Bronchial epithelial cell (primary cell): ENCODE results near the gene AZU1. TPM values are rescaled to one million over a fixed set of nuclear protein-coding genes. Genes with fewer than 3 reads are reported as not detected.

ENCODE experiments used
- DNase-seq: peaks from one replicate; pipeline ENCODE4 v3.0.0-alpha.2; 2010; ENCODE audit warnings: low read depth
- FAIRE-seq: peaks from 2 replicates; lab custom pipeline; 2011; peaks lifted over from hg19 to GRCh38; lab: Jason Lieb, UNC
- H3K27me3 ChIP-seq: 2 replicates; pipeline ENCODE4 v1.5.1; 2011; ENCODE audit warnings: low read length; ENCODE audit not compliant: control insufficient read depth, insufficient read depth
- H3K36me3 ChIP-seq: 2 replicates; pipeline ENCODE4 v1.5.1; 2011; ENCODE audit warnings: low read length; ENCODE audit not compliant: control insufficient read depth, insufficient read depth
- H3K4me3 ChIP-seq: 2 replicates; pipeline ENCODE4 v1.5.1; 2011; ENCODE audit warnings: mild to moderate bottlenecking, low read depth, low read length, control low read depth
- total RNA-seq: library from RNA; depleted of rRNA; stranded (reverse); fragments of >200 nt; gene quantifications from 2 replicates; pipeline ENCODE4 v1.2.1, GENCODE V29; 2014
- TF ChIP-seq, protein P1 (sequence below): IDR thresholded peaks from 2 replicates; pipeline ENCODE4 v1.5.1; 2011; ENCODE audit warnings: mild to moderate bottlenecking, moderate library complexity, low read length, control low read depth, inconsistent platforms; ENCODE audit not compliant: insufficient read depth, severe bottlenecking

Gene AZU1
- total RNA-seq, 1 donor from 2014 or later = not detected

DNA sequence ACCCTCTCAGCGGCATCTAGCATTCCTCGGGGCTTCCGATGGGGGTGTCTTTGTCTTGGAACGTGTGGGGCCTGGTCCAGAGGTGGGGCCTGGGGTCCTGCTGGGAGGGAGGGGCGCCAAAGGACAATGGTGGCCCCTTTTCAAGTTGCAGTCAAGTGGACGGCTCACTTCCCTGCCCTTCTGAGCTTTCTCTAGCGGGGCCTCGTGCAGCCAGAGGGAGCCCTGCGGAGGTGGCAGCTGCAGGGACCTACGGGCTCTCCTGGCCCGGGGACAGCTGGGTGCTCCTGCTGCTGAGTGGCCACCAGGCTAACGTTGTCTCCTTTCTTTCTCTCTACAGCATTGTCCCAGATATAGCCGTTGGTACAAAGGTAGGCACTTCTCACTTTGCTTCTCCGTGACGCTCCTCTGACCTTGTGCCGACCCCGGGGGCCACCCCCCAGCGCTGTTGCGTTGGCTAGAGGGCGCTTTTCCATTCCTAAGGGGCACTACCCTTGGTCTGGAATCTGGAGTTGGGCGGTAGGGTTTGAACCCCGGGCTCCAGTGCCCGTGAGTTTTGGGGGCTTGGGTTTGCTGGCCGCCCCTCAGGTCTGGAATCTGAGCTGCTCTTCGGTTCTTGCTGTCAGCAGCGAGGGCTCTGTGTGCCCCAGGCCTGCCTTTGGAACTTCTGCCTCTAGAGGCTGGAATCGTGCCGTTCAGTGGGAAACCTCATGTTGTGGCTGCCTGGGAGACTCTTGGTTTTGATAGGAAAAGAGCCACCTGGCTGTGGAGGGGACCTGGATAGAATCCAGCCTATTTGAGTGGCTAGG, 28.4 kb upstream of the AZU1 start:
- FAIRE-seq (no peak), DNase-seq (peak; percentile 23)
- peak overlapping the region; percentile 78 for H3K4me3 ChIP-seq
- H3K27me3 ChIP-seq = no peaks in the 10 kb centered on the region
- peaks cover 37% of the 10 kb centered on the region for H3K36me3 ChIP-seq
- TF ChIP-seq, protein P1, sequence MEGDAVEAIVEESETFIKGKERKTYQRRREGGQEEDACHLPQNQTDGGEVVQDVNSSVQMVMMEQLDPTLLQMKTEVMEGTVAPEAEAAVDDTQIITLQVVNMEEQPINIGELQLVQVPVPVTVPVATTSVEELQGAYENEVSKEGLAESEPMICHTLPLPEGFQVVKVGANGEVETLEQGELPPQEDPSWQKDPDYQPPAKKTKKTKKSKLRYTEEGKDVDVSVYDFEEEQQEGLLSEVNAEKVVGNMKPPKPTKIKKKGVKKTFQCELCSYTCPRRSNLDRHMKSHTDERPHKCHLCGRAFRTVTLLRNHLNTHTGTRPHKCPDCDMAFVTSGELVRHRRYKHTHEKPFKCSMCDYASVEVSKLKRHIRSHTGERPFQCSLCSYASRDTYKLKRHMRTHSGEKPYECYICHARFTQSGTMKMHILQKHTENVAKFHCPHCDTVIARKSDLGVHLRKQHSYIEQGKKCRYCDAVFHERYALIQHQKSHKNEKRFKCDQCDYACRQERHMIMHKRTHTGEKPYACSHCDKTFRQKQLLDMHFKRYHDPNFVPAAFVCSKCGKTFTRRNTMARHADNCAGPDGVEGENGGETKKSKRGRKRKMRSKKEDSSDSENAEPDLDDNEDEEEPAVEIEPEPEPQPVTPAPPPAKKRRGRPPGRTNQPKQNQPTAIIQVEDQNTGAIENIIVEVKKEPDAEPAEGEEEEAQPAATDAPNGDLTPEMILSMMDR = peak; percentile 11

- no peaks in the 10 kb centered on the region for H3K27me3 ChIP-seq
- no peak for FAIRE-seq
- TF ChIP-seq, protein P1 = no peak
- H3K36me3 ChIP-seq = peaks cover 46% of the 10 kb centered on the region
- DNase-seq = peak; percentile 43
- H3K4me3 ChIP-seq = peak overlapping the region; percentile 23
These were observed 27.1 kb upstream of the AZU1 start for GRCh38 chr19:800360-801029.

GRCh38 chr19:801030-801860, 26.4 kb upstream of the AZU1 start:
- no peaks in the 10 kb centered on the region for H3K27me3 ChIP-seq
- DNase-seq = peak; percentile 32
- H3K4me3 ChIP-seq = peak overlapping the region; percentile 23
- TF ChIP-seq, protein P1 = no peak
- peaks cover 48% of the 10 kb centered on the region for H3K36me3 ChIP-seq
- no peak for FAIRE-seq

DNA sequence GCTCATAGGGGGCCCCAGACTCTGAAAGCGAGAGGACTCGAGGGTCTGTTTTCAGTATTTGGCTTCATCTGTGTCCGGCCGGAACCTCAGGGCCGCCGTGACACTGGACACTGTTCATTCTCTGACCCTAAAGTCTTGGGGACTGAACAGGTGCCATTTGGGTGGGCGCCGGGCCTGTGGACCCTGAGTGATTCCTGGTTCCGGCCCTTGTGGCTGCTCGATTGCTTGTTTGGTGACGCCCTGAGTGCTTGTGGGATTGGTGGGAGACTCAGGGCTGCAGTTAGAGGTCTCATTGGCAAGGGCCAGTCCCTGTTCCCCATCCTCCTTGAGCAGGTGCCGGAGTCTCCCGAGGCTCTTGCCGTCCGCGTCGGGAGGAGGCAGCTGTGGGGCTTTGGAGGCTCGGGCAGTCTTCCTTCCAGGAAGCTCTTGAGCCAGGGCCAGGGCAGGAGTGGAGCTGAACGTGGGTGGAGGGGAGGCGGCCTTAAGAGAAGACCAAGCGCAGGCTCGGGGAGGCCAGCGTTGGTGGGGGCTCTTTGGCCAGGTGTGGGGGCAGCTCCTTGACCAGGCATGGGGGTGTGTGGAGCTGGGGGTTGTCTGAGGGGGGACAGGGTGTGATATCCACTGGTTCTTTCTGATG, 25.7 kb upstream of the AZU1 start:
- Histone ChIP-seq H3K4me3 (peak overlapping the region; percentile 23), H3K36me3 (peaks cover 49% of the 10 kb centered on the region), H3K27me3 (no peaks in the 10 kb centered on the region)
- TF ChIP-seq, protein P1 = no peak
- DNase-seq = no peak
- no peak for FAIRE-seq

DNA sequence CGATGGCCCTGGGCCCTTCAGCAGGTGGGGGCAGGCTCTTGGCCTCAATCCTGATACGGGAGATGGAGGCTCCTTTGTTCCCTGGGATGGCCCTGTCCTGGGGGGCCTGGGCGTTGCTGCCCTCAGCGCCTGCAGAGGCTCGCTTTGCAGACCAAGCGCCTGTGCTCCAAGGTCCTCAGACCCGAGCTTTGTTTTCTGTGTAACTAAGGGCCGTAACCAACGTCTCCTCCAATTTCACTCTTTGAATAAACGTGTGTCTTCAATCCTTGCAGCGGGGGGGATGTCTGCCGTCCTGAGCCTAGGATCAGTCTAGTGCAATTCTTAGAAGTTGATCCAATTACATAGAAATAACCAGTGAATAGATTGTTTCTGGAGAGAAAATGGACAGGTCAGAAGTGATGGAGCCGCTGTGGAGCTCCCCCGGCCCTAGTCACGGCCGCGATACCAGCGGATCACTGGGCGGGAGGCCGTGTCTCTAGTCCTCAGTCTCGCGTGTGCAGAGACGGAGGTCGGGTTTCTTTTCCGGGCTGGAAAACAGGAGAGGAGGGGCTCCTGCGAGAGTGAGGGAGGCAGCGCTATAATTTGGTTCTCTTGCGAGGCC, 25.0 kb upstream of the AZU1 start:
- FAIRE-seq (no peak), DNase-seq (no peak)
- TF ChIP-seq, protein P1 = no peak
- Histone ChIP-seq H3K27me3 (no peaks in the 10 kb centered on the region), H3K36me3 (peaks cover 53% of the 10 kb centered on the region), H3K4me3 (no peak overlapping the region)
